Raji (cell line): ENCODE measurements around the gene CAPS2.

Experiments
- POLR2A ChIP-seq: IDR thresholded peaks from 2 replicates; pipeline ENCODE4 v1.6.1; 2011; ENCODE audit warnings: low read depth, low read length, control low read depth; ENCODE audit not compliant: insufficient read depth

The CAPS2 gene

GRCh38 chr12:75329918-75330826 is at the start of gene CAPS2:
TSS of gene CAPS2 (minus strand) at chr12:75330324. CDS start at chr12:75326498, 3,826 bp downstream.
- no peak for TF ChIP-seq POLR2A

GRCh38 chr12:75378354-75378753 is 48.2 kb upstream of the CAPS2 start:
- TF ChIP-seq POLR2A = no peak

- no peak for TF ChIP-seq POLR2A
Measured at GRCh38 chr12:75374971-75375370, 44.8 kb upstream of the CAPS2 start.

- TF ChIP-seq POLR2A = no peak
Measured at GRCh38 chr12:75366629-75367028, 36.5 kb upstream of the CAPS2 start.

GRCh38 chr12:75364919-75365318 is 34.8 kb upstream of the CAPS2 start:
- no peak for TF ChIP-seq POLR2A

- no peak for TF ChIP-seq POLR2A
Measured at GRCh38 chr12:75361408-75361807, 31.3 kb upstream of the CAPS2 start.

GRCh38 chr12:75360920-75361319 is 30.8 kb upstream of the CAPS2 start:
- no peak for TF ChIP-seq POLR2A

- no peak for TF ChIP-seq POLR2A
Measured at GRCh38 chr12:75354011-75354410, 23.9 kb upstream of the CAPS2 start.

- TF ChIP-seq POLR2A = no peak
Measured at GRCh38 chr12:75350413-75350812, 20.3 kb upstream of the CAPS2 start.

- no peak for TF ChIP-seq POLR2A
Measured at GRCh38 chr12:75349946-75350345, 19.8 kb upstream of the CAPS2 start.

- TF ChIP-seq POLR2A = no peak
Measured at GRCh38 chr12:75345531-75345930, 15.4 kb upstream of the CAPS2 start.

GRCh38 chr12:75341873-75342272 is 11.7 kb upstream of the CAPS2 start:
- TF ChIP-seq POLR2A = no peak

- TF ChIP-seq POLR2A = no peak
Measured at GRCh38 chr12:75337905-75338304, 7.8 kb upstream of the CAPS2 start.

- TF ChIP-seq POLR2A = no peak
Measured at GRCh38 chr12:75334384-75335030, 4.4 kb upstream of the CAPS2 start, which contains the start of gene GLIPR1L1. TSS of gene GLIPR1L1 (plus strand) at chr12:75334670. CDS start at chr12:75334729, 59 bp downstream.

- no peak for TF ChIP-seq POLR2A
Measured at GRCh38 chr12:75327642-75328041, 2.5 kb downstream of the CAPS2 start.

- TF ChIP-seq POLR2A = no peak
Measured at GRCh38 chr12:75323663-75324062, 6.5 kb downstream of the CAPS2 start.

- no peak for TF ChIP-seq POLR2A
Measured at GRCh38 chr12:75322464-75322863, 7.7 kb downstream of the CAPS2 start.

GRCh38 chr12:75317784-75318183 is 12.3 kb downstream of the CAPS2 start:
- no peak for TF ChIP-seq POLR2A
